Tibial nerve (tissue), 4 donors: ENCODE results near the gene PANK3. TPM values are rescaled to one million over a fixed set of nuclear protein-coding genes. Genes with fewer than 3 reads are reported as not detected.
A peak's percentile ranks its signal among the peaks of the same experiment; 100 is the strongest.
"Not testable (repeated sequence)": the region's sequence is repeated elsewhere in the genome, so short reads cannot be mapped to it uniquely, and the experiment has no call there.

Experiments used
- DNase-seq, 2 donors: peaks; one replicate each; pipeline ENCODE4 v3.0.0-alpha.2; 2019; ENCODE audit warnings: low spot score in 2 of 2
- H3K27ac ChIP-seq, 4 donors: fragments of 200-600 bp; sonication (generic) in 3 of 4; one replicate each; pipeline ENCODE4 v1.5.1; 2017 to 2019; ENCODE audit warnings: mild to moderate bottlenecking in 1 of 4
- H3K27me3 ChIP-seq, 2 donors: fragments of 200-600 bp; sonication (generic) in 1 of 2; one replicate each; pipeline versions ENCODE4 v1.5.1 to v1.6.0; 2017 to 2019
- H3K36me3 ChIP-seq, 3 donors: fragments of 200-600 bp; sonication (generic); one replicate each; pipeline ENCODE4 v1.5.1; 2018 to 2019
- H3K4me1 ChIP-seq, 4 donors: fragments of 200-600 bp; sonication (generic) in 3 of 4; one replicate each; pipeline ENCODE4 v1.5.1; 2017 to 2019
- H3K4me3 ChIP-seq, 4 donors: fragments of 200-600 bp; sonication (generic) in 3 of 4; one replicate each; pipeline ENCODE4 v1.5.1; 2017 to 2019; ENCODE audit warnings: mild to moderate bottlenecking in 1 of 4, moderate library complexity in 1 of 4
- H3K9me3 ChIP-seq, 4 donors: fragments of 200-600 bp; sonication (generic) in 3 of 4; one replicate each; pipeline ENCODE4 v1.5.1; 2017 to 2019
- EP300 ChIP-seq, 2 donors: sonication (generic); formaldehyde crosslinking; IDR thresholded peaks; one replicate each; pipeline ENCODE4 v1.6.1; 2017; ENCODE audit warnings: antibody characterized with exemption in 2 of 2, mild to moderate bottlenecking in 1 of 2
- POLR2A ChIP-seq, 2 donors: fragments of 450-650 bp; IDR thresholded peaks; one replicate each; pipeline ENCODE4 v1.6.1; 2017; ENCODE audit warnings: antibody characterized with exemption in 2 of 2, mild to moderate bottlenecking in 2 of 2, moderate library complexity in 2 of 2
- WGBS, 2 donors: methylation state at CpG; one replicate each; pipeline ENCODE4 v1.1.5; 2018; 5-methylcytosine and 5-hydroxymethylcytosine counted together
- total RNA-seq, 4 donors: library from RNA; depleted of rRNA; stranded (reverse); fragments of >200 nt; gene quantifications; one replicate each; pipeline ENCODE4 v1.1.0, GENCODE V29; 2016
- TF ChIP-seq, protein P1 (sequence below), 5 experiments: fragments of 200-600 bp in 3 of 5; fragments of 450-650 bp in 2 of 5; sonication (generic) in 3 of 5; IDR thresholded peaks; one replicate each; pipeline ENCODE4 v1.5.1; 2016 to 2019; ENCODE audit warnings: antibody characterized with exemption in 5 of 5, mild to moderate bottlenecking in 3 of 5, moderate library complexity in 2 of 5

Gene PANK3
- total RNA-seq, 4 donors from 2014 or later = 26.9 to 46.3 (median 31.6) TPM

DNA sequence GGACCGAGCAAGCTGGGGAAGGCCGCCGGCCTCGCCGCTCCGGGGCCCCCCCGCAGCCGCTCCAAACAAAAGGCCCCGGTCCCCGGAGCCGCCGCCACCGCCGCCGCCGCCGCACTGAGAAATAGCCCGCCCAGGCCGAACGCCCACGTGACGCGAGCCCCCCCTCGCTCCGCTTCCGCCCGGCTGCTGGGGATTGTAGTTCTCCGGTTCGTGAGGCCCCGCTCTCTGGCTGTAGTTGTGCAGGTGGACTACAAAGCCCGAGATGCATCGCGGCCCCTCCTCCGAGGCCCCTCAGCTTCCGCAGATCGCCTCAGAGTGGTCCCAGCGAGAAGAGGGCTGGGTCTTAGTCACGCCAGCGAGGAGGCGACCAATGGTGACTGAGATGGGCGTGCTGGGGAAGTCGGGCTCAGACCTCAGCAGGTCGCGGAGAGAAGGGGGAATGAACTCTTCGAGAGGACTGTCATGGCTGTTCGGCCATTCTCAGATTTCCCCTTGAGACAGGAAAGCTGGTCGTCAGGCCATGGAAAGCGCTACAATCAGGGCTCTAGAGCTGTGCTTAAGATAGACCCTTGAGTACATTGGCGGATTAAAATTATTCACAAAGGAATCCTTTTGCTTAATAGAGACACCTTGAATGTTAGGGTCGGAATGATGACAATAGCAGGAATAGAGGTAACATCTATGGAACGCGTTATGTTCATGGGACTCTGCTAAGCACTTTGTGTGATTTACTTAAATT is 489 bp upstream of the PANK3 start:
- TF ChIP-seq POLR2A (IDR thresholded peaks at IDR 0.05) = peak; percentile 80 to 90
- peak; percentile 75 to 91 for TF ChIP-seq EP300 (IDR thresholded peaks at IDR 0.05)
- TF ChIP-seq, protein P1, sequence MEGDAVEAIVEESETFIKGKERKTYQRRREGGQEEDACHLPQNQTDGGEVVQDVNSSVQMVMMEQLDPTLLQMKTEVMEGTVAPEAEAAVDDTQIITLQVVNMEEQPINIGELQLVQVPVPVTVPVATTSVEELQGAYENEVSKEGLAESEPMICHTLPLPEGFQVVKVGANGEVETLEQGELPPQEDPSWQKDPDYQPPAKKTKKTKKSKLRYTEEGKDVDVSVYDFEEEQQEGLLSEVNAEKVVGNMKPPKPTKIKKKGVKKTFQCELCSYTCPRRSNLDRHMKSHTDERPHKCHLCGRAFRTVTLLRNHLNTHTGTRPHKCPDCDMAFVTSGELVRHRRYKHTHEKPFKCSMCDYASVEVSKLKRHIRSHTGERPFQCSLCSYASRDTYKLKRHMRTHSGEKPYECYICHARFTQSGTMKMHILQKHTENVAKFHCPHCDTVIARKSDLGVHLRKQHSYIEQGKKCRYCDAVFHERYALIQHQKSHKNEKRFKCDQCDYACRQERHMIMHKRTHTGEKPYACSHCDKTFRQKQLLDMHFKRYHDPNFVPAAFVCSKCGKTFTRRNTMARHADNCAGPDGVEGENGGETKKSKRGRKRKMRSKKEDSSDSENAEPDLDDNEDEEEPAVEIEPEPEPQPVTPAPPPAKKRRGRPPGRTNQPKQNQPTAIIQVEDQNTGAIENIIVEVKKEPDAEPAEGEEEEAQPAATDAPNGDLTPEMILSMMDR (IDR thresholded peaks at IDR 0.05) = peak in 2 of 5 experiments; percentile 14 to 37
- DNase-seq = peak; percentile 91 to 94
- Histone ChIP-seq H3K27ac (peak overlapping the region; percentile 86 to 99 (median 96)), H3K27me3 (no peaks in the 10 kb centered on the region), H3K36me3 (no peaks in the 10 kb centered on the region), H3K4me3 (peak overlapping the region; percentile 45 to 97 (median 80)), H3K9me3 (no peaks in the 10 kb centered on the region), H3K4me1 (peaks cover 0 to 35% (median 17%) of the 10 kb centered on the region in 4 donors)
- 3 to 9% methylated on average over 16 to 25 of the region's 52 CpGs for WGBS, 2 donors

DNA sequence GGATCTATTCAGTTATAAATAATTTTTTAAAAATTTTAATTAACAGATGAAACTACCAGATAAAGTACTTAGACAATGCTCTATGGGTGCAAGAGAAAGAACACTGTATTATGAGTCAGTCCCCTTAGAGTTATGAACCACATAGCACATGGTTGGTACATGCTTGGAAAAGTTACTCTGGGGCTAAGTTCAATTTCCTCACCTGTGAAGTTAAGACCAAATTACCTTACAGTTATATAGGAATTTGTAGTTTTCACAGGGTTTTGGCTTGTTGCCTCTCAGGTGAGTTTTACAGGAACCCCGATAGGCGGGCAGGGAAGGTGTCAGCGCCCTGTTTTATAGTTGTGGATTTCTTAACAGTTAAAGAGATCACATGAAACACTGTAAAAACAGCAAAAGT is 1.2 kb downstream of the PANK3 start:
- DNase-seq = no peak
- 15 to 19% methylated on average over 3 of the region's 3 CpGs for WGBS, 2 donors
- TF ChIP-seq, protein P1 (IDR thresholded peaks at IDR 0.05) = no peak
- TF ChIP-seq POLR2A (IDR thresholded peaks at IDR 0.05) = no peak
- TF ChIP-seq EP300 (IDR thresholded peaks at IDR 0.05) = no peak

DNA sequence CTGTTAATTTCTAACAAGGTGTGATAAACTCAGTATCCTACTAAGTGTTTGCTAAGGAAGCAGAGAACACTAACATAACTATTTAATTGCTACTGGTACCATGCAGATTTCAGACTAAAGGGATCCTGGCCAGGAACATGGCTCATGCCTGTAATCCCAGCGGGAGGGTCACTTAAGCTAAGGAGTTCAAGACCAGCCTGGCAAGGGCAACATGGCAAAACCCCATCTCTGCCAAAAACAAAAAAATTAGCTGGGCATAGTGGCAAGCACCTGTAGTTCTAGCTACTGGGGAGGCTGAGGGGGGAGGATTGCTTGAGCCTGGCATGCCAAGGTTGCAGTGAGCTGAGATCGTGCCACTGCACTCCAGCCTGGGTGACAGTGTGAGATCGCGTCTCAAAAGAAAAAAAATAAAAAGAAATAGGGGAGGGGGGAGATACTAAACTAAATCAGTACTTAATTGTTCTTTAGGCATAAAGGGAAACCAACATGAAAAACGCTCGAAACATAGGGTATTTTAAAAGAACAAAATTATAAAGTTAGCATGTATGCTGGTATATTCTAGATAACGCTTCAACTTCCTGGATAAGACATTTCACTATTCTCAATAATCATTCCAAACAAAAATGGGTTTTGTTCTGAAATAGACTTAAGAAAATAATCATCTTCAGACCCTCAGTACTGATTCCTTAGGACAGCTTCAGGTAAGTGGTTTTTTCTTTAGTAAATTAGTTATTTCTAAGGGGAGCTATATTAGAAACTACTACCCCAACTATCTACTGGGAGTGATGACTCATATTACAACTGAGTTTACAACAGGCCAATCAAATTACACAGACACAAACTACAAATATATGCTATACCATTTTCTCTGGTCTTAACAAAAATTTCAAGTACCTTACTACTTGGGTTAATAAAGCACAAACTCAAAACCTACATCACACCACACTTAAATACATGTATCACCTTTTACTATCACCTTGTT is 3.5 kb downstream of the PANK3 start:
- no peak overlapping the region for H3K27ac ChIP-seq
- H3K9me3 ChIP-seq = no peaks in the 10 kb centered on the region
- no peaks in the 10 kb centered on the region for H3K36me3 ChIP-seq
- no peak for DNase-seq
- TF ChIP-seq, protein P1 (IDR thresholded peaks at IDR 0.05) = no peak
- TF ChIP-seq EP300 (IDR thresholded peaks at IDR 0.05) (no peak), POLR2A (IDR thresholded peaks at IDR 0.05) (no peak)
- no peaks in the 10 kb centered on the region for H3K27me3 ChIP-seq
- no peak overlapping the region for H3K4me3 ChIP-seq
- H3K4me1 ChIP-seq = peaks cover 0 to 35% (median 17%) of the 10 kb centered on the region in 4 donors
- 68 to 75% methylated on average over 7 of the region's 7 CpGs for WGBS, 2 donors

More for the DNA sequence above, 1.2 kb downstream of the PANK3 start:
- Histone ChIP-seq H3K27ac (peak overlapping the region in 2 of 4 donors; percentile 94 to 99), H3K4me3 (peak overlapping the region; percentile 64 to 97 (median 90)), H3K36me3 (no peaks in the 10 kb centered on the region), H3K27me3 (no peaks in the 10 kb centered on the region), H3K9me3 (no peaks in the 10 kb centered on the region), H3K4me1 (peaks cover 0 to 35% (median 17%) of the 10 kb centered on the region in 4 donors)

DNA sequence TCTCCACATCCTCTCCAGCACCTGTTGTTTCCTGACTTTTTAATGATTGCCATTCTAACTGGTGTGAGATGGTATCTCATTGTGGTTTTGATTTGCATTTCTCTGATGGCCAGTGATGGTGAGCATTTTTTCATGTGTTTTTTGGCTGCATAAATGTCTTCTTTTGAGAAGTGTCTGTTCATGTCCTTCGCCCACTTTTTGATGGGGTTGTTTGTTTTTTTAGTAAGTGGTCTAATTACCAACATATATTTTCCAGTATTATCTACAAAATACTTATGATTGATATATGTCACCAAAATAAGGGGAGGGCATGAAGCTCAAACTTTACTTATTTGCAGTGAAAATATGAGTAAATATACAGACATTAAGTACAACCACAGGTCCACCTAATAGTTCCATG is 5.0 kb downstream of the PANK3 start:
- 100% methylated on average over 1 of the region's 1 CpG for WGBS, 2 donors
- not testable (repeated sequence) for H3K27ac ChIP-seq, H3K4me3 ChIP-seq, DNase-seq, H3K36me3 ChIP-seq, H3K27me3 ChIP-seq, H3K9me3 ChIP-seq
- peaks cover 0 to 29% (median 17%) of the 10 kb centered on the region in 4 donors for H3K4me1 ChIP-seq

DNA sequence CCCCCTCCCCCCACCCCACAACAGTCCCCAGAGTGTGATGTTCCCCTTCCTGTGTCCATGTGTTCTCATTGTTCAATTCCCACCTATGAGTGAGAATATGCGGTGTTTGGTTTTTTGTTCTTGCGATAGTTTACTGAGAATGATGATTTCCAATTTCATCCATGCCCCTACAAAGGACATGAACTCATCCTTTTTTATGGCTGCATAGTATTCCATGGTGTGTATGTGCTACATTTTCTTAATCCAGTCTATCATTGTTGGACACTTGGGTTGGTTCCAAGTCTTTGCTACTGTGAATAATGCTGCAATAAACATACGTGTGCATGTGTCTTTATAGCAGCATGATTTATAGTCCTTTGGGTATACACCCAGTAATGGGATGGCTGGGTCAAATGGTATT is 5.5 kb downstream of the PANK3 start:
- H3K27me3 ChIP-seq, H3K36me3 ChIP-seq, H3K27ac ChIP-seq, DNase-seq, H3K9me3 ChIP-seq, H3K4me3 ChIP-seq: not testable (repeated sequence)
- WGBS, 2 donors = 75 to 96% methylated on average over 2 of the region's 3 CpGs
- peaks cover 0 to 29% (median 17%) of the 10 kb centered on the region in 4 donors for H3K4me1 ChIP-seq
